ENCODE results near the gene PEX11G.

Gene PEX11G

DNA sequence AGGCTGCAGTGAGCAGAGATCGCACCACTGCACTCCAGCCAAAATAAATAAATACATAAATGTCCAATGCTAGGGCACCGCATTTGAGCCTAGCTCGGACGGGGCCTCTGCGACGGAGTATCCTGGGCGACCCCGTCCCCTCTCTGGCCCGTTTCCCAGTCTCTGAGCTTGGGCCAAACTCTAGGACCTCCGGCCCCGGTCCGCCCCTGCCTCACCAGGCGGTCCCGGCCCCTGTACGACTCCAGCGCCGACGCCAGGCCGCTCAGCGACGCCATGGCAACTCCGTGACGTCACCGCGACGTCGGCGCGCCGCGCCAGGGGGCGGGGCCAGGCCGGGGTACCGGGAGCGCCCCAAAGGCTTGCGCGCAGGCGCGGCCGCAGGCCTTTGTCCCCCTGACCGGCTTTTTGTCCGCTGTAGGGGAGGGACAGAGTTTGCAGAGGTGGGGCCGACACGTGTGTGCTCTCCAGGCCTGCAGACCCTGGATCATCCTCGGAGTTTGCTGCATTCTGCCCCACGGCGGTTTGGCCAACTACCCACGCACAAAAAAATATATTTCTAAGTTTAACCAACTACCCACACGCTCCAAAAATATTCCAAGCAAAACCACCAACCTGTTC, at the start of gene PEX11G:
TSS of gene PEX11G (minus strand) at position 300 of the 618 bp plus-strand sequence. CDS start at position 275, 25 bp downstream.
- DNase-seq, result peak; percentile 37 to 58

DNA sequence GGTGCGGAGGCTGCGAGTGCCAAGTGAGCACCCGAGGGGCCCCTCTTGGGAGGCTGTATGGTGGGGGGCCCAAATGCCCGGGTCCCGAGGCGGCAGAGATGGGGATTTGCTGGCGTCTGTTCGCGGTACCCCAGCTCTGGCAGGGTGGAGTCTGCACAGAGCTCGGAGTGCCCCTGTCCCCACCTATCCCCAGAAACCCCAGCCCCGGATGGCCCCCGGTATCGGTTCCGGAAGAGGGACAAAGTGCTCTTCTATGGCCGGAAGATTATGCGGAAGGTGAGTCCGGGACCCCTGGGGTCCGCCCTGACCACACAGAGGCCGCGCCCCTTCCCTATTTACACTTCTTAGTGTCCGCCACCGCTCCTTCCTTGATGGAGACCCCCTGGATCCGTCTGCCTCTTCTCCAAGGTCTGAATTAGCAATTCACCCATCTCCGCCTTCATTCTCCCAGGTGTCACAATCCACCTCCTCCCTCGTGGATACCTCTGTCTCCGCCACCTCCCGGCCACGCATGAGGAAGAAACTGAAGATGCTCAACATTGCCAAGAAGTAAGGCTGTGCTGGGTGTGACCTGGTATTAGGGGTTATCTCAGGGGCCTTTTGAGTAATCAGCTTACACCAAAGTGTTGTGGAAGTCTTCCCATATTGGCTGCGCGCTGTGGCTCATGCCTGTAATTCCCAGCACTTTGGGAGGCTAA, 47.3 kb upstream of the PEX11G start:
- no peak for DNase-seq

DNA sequence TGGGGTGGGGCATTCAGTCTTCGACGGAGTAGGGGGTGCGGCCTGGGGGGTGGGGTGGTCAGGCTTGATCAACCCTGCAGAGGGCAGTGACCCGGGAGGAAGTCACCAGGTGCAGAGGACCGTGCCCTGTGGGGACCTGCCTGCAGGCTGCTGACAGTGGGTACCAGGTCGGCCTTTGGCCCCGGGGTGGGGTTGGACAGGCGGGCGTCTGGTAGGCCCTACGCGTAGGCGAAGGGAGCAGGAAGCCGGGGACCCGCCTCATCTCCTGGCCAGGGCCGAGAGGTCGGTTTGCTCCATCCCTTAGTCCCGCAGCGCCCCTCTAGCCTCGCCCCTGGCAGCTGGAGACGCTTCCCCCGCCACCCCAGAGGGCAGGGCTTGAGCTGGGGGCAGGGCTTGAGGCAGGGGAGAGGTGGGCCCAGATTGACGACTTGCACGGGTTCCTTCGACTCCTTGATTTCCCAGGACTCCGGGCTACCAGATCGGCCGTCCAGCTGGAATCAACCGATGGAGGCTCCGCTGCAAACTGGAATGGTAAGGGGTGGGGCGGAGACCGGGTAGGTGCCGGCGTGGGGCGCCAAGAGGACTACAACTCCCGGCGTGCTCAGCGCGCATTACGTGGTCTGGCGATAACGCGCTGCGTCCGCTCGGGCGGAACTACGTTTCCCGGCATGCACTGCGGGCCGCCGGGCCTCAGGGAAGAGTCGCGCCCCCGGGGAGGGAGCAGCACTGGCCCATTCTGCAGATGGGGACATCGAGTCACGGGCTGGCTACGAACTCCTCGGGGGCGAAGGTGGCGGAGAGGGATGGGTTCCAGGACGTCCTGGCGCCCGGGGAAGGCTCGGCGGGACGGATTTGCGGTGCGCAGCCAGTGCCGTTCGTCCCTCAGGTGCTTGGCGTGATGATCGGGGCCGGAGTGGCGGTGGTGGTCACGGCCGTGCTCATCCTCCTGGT, 46.5 kb upstream of the PEX11G start, which contains the start of gene PNPLA6:
TSS of gene PNPLA6 (plus strand) at position 671 of the 951 bp plus-strand sequence. CDS start at position 743, 72 bp downstream.
- DNase-seq, result peak in 1 of 2 experiments; percentile 86

DNA sequence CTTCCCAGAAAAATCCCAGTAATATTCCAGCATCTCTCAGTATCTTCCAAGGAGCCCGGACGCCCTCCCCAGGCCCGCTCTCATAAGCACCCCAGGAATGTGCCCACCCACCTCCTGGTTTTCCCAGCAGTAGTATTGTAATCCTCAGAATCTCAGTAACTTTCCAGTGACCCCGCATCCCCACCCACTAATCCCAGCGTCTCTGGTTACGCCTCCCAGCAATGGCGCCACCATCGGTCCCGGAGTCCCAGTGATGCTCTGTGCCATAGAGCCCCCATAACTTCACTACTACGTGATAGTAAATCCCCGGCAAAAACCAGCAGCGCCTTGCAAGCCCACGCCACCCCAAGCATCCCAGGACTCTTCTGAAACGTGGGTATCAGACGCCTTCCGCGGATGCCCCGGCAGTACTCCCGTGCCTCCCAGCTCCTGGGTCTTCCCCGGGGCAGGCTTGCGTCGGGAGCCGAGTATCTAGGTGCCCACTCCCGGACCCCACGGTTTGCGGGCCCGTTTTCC, 45.8 kb upstream of the PEX11G start:
- DNase-seq, result peak in 1 of 2 experiments; percentile 2

DNA sequence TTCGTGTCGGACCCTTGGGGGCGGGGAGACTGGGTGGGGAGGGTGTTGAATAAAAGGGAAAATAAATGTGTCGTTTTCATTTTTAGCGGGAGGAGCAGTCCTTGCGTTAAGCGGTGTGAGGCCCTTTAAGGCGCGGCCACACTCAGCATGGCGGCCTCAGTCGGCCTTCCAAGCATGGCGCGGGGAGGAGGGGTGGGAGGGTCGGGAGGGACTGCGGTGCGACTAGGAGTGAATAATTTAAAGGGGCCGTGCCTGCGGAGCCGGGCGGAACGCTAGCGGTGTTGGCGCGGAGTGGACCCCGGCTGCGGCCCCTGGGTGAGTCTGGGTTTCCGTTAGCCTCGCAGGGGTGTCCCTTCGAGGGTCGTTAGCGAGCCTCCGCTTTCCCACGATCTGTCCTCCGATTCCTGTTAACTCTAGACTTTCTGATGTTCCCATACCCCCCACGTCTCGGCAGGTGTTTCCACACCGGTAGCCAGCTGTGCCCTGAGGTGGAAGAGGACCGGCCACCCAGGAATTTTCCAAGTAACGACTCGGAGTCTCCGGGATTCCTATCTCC, 45.2 kb upstream of the PEX11G start:
- peak; percentile 37 to 80 for DNase-seq

DNA sequence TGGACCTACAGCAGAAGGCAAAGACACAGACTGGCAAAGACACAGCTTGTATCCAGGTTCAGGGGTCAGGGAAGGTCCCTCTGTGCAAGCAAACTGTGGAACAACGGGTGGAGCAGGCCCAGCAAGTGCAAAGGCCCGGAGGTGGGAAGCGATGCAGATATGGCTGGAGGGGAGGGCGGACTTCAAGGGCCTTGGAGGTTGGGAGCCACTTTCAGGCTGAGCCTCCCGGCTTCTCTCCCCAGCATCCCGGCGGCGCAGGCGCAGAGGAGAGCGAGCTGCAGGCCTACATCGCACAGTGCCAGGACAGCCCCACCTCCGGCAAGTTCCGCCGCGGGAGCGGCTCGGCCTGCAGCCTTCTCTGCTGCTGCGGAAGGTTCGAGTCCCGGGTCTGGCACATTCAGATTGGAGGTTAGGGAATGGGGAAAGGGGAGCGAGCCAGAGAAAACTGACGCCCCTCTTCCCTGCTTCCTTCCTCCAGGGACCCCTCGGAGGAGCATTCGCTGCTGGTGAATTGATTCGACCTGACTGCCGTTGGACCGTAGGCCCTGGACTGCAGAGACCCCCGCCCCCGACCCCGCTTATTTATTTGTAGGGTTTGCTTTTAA, 44.5 kb upstream of the PEX11G start:
- DNase-seq, result peak in 1 of 2 experiments; percentile 13

DNA sequence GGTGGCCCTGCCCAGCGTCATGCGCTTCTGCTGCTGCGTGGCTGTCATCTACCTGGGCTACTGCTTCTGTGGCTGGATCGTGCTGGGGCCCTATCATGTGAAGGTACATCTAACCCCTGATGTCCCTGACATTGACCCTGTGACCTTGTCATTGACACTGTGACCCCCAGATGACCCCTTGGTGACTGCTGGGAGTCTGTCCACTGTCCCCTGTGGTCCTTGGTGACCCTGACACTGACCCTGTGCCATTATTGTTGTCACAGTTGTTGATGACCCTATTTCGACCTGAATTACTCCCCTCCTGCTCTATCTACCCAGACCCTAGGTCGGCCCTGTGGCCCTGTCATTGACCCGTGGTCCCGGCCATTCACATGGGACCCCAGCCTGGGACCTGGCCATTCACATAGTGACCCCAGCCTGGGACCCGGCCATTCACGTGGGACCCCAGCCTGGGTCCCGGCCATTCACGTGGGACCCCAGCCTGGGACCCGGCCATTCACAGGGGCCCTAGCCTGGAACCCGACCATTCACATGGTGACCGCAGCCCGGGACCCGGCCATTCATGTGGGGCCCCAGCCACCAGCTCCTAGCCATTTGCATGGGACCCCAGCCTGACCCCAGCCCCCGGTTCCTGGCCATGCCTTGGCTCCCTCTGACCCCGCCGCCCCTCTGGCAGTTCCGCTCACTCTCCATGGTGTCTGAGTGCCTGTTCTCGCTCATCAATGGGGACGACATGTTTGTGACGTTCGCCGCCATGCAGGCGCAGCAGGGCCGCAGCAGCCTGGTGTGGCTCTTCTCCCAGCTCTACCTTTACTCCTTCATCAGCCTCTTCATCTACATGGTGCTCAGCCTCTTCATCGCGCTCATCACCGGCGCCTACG, 41.0 kb upstream of the PEX11G start:
- DNase-seq, result no peak

DNA sequence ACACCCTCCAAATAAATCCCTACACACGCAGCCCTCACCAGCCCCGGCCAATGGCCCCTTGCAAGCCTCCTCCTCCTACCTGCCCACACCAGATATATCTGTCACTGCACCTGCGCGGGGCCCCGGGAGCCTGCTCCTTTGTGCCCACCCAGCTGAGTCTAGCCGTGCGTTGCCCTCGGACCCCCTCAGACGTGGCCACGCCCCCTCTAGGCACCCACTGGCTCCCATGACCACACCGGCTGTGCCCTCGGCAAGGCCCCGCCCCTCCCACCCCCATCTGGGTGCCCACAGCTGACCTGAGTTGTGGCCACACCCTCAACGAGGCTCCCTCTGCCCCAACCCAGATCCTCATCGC, 40.4 kb upstream of the PEX11G start:
- DNase-seq, result no peak

DNA sequence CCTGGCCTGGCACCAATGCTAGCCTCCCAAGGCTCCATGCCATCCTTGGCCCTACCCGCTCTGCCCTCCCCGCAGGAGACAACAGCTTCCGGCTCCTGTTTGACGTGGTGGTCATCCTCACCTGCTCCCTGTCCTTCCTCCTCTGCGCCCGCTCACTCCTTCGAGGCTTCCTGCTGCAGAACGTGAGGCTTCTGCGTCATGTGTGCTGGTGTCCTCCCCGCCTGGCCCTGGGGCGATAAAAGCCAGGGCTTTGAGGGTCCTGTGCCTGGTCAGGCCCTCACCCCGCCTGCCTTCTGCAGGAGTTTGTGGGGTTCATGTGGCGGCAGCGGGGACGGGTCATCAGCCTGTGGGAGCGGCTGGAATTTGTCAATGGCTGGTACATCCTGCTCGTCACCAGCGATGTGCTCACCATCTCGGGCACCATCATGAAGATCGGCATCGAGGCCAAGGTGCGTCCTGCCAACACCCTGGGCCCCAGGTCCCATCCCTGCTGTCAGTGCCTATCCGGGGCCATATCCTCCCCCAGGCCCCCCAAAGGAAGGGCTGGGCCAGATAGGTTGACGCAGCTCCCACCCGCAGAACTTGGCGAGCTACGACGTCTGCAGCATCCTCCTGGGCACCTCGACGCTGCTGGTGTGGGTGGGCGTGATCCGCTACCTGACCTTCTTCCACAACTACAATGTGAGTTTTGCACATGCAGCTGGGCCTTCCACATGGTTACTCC, 39.8 kb upstream of the PEX11G start:
- no peak for DNase-seq

DNA sequence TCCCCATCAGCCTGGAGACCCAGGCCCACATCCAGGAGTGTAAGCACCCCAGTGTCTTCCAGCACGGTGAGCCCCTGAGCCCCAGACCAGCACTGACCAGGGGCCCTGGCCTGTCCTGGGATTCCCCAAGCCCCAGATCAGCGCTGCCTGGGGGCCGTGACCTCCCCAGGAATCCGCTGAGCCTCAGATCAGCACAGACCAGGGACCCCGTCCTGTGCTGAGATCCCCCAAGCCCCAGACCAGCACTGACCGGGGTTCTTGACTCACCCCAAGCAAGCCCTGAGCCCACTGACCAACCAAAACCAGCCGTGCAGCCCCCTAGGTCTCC, 39.3 kb upstream of the PEX11G start:
- no peak for DNase-seq

DNA sequence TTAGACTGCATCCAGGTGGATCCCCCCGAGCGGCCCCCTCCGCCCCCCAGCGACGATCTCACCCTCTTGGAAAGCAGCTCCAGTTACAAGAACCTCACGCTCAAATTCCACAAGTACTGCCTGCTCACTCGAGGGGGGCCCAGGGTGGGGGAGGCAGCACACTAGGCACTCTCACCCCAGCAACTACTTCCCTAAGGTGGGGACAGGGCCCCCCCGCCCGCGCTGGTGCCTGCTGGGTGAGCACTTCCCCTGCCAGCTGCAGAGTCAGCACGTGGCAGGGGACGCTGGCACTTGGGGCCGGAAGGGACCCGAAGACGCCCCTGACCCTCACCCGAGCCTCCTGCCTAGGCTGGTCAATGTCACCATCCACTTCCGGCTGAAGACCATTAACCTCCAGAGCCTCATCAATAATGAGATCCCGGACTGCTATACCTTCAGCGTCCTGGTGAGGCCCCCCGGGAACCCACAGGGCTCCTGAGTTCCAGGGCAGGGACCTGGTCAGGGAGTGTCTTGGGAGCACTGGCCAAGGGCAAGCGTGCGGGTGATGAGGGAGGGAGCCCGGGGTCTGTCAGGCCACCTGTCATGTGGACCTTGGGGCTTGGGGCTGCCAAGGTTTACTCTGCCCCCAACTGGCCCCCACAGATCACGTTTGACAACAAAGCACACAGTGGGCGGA, 38.8 kb upstream of the PEX11G start:
- no peak for DNase-seq

DNA sequence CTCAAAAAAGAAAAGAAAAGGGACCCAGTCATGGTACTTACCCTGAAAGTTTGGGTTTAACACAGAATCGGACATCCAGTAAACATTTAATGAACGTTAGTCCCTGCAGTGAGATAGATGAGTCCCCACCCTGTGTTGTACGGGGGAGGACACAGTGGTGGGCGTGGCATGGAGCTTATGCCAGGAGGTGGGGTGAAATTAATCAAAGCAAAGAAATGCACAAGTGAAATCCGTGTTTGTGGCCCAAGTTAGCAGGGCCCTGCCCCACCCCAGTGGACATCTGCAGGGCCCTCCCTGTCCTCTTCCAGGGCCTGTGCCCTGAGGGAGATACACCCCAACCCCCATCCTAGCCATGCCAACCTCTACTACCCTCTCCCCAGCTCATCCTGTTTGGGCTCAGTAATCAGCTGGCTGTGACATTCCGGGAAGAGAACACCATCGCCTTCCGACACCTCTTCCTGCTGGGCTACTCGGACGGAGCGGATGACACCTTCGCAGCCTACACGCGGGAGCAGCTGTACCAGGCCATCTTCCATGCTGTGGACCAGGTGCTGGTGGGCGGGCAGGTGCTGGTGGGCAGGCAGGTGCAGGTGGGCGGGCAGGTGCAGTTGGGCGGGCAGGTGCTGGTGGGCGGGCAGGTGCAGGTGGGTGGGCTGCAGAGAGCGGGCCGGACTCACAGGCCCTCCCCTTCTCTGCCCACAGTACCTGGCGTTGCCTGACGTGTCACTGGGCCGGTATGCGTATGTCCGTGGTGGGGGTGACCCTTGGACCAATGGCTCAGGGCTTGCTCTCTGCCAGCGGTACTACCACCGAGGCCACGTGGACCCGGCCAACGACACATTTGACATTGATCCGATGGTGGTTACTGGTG, 37.5 kb upstream of the PEX11G start:
- DNase-seq, result no peak

DNA sequence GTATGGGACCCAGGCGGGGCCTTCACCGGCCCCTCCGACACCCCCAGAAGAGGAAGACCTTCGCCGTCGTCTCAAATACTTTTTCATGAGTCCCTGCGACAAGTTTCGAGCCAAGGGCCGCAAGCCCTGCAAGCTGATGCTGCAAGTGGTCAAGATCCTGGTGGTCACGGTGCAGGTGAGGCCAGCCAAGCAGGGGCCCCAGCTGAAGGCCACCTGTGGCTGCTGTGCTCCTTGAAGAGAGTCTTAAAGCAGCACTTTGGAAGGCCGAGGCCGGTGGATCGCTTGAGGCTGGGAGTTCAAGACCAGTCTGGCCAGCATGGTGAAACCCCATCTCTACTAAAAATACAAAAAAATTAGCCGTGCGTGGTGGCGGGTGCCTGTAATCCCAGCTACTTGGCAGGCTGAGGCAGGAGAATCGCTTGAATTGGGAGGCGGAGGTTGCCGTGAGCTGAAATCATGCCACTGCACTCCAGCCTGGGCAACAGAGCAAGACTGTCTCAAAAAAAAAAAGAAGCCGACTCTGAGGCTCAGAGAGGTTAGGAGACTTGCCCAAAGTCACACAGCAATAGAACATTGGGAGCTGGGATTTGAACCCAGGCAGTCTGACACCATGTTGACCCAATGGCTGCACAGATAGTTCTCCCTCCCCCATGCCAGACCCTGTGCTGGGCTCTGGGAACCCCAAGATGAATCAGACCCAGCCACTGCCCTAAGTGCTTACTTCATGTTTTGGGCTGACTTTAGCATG, 36.3 kb upstream of the PEX11G start:
- no peak for DNase-seq

DNA sequence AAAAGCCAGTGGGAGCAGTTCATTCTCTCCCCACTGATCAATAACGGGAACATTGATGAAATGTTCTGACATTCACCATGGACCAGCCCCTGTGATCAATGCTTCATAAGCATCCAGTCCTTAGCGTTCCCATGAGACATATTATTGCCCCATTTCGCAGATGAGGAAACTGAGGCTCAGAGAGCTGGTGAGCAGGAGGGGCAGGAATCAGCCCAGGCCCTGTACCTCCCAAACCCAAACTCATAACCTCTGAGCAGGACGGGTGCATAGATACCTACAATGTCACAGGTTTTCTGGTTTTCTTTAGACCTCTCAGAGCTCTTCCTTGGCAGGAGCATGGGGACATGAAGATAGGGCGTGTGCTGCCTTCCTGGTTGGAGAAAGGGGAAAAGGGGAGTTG, 35.7 kb upstream of the PEX11G start:
- no peak for DNase-seq

DNA sequence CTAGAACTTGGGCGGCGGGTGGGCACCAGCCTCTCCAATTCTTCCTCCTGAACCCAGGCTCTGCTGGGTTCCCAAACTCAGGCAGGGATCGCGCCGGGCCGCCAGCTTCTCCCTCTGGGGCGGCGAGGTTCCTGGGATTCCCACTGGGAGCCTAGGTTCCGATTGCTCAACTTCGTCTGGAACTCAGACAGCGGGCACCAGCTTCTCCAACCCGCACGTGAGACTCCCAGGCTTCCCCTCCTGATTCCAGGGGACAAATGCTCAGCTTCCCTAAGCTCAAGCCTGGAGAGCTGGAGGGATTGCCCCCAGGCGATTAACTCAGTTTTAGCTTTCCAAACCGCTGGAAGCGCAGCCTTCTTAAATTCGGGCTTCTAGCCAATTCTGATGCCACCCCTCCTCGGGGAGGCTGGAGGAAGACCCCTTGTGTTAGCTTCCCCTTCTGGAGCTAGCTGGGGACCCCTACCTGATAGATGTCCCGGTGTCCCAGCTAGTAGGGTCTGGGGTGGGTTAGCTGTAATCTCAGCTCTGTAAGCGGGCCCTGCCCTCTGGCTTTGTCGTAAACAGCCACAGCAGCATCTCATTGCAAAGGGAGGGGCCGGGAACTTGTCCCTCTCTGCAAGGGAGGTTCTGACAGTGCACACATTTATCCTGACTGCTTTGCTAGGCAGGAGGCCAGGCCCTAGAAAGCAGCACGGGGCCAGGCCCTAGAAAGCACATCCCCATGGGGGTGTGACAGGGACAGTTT, 34.3 kb upstream of the PEX11G start:
- no peak for DNase-seq

DNA sequence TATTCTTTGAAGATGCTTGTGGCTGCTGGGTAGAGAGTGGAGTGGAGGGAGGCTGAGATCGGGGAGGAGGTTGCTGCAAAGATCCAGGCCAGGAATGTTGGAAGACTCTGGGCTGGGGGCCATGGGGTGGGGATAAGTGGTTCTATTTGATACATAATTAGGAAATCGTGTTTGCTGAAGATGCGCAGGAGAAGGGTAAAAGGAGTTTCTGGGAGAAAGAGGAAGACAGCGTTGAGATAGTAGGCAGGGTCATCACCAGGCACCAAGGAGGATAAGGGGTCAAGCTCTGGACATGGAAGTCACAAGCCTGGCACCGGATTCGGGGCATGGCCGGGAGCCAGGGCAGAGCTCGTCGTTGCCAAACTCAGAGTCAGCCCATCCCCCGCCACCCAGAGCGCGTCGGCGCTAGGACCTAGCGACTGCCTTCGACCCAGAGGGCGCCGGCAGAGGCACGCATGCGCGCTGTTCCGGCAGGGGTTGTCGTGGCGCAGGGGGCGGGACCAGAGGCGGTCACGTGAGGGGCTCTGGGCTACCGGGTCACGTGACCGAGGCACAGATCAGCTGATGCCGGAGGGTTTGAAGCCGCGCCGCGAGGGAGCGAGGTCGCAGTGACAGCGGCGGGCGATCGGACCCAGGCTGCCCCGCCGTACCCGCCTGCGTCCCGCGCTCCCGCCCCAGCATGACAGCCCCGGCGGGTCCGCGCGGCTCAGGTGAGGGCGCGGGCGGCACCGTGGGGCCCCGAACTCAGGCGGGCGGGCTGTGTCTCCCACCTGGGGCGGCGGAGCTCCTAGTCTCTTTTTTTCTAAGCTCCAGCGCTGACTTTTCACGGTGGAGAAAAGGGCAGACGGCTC, 33.5 kb upstream of the PEX11G start, which contains the start of gene MCOLN1:
TSS of gene MCOLN1 (plus strand) at position 553 of the 851 bp plus-strand sequence. CDS start at position 680, 127 bp downstream.
- peak in 1 of 2 experiments; percentile 88 for DNase-seq
